Brain microvascular endothelial cell (primary cell): ENCODE results near the gene KBTBD13.

Experiments
- DNase-seq: peaks from one replicate; pipeline ENCODE4 v3.0.0-alpha.2; 2020
- H3K27ac ChIP-seq: fragments of 250-450 bp; sonication (Bioruptor Pico); 2 replicates; pipeline ENCODE4 v1.5.1; 2020; ENCODE audit warnings: mild to moderate bottlenecking, moderate library complexity
- H3K27me3 ChIP-seq: fragments of 250-450 bp; sonication (Bioruptor Pico); replicated peaks from 2 replicates; pipeline ENCODE4 v1.5.1; 2020; ENCODE audit warnings: mild to moderate bottlenecking
- H3K36me3 ChIP-seq: fragments of 250-450 bp; sonication (Bioruptor Pico); replicated peaks from 2 replicates; pipeline ENCODE4 v1.5.1; 2020; ENCODE audit warnings: mild to moderate bottlenecking
- H3K4me3 ChIP-seq: 2 replicates; pipeline ENCODE4 v1.5.1; 2011; ENCODE audit warnings: low read depth, mild to moderate bottlenecking, control low read depth, low read length, moderate library complexity
- in situ Hi-C: cut with HindIII; loops from 2 replicates; pipeline ENCODE4 v1.10.0; 2017; ENCODE audit warnings: low sequenced_read_pairs, low pct_ligation_motif_present
- TF ChIP-seq, protein P1 (sequence below): IDR thresholded peaks from 2 replicates; pipeline ENCODE4 v1.5.1; 2011; ENCODE audit warnings: low read depth, mild to moderate bottlenecking, moderate library complexity, low read length, control low read depth, inconsistent platforms; ENCODE audit errors: missing control alignments

The KBTBD13 gene

DNA sequence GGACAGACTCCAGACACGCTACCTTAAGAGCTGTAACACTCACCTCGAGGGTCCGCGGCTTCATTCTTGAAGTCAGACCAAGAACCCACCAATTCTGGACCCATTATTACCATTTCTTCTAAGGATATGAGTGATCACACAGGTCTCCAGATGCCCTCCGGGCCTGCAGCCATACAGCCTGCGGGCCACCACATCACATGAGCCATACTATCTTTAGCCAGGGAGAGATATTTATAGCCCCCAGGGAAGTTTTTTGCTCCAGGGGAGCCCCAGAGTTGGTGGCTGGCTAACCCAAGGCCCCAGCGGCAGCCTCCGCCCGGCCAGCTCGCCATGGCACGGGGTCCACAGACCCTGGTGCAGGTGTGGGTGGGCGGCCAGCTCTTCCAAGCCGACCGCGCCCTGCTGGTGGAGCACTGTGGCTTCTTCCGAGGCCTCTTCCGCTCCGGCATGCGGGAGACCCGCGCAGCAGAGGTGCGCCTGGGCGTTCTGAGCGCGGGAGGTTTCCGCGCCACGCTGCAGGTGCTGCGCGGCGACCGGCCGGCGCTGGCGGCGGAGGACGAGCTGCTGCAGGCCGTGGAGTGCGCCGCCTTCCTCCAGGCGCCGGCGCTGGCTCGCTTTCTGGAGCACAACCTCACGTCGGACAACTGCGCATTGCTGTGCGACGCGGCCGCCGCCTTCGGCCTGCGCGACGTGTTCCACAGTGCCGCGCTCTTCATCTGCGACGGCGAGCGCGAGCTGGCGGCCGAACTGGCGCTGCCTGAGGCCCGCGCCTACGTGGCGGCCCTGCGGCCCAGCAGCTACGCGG lies at the start of gene KBTBD13:
Gene KBTBD13, plus strand, starts transcription at position 261 of the 805 bp plus-strand sequence. Its CDS starts 70 bp downstream, at position 331.
- Histone ChIP-seq H3K36me3 (no peaks in the 10 kb centered on the region), H3K4me3 (no peak within 1 kb of the TSS), H3K27ac (no peak within 1 kb of the TSS), H3K27me3 (peaks cover 5% of the 10 kb centered on the region)
- DNase-seq = no peak
- TF ChIP-seq, protein P1, sequence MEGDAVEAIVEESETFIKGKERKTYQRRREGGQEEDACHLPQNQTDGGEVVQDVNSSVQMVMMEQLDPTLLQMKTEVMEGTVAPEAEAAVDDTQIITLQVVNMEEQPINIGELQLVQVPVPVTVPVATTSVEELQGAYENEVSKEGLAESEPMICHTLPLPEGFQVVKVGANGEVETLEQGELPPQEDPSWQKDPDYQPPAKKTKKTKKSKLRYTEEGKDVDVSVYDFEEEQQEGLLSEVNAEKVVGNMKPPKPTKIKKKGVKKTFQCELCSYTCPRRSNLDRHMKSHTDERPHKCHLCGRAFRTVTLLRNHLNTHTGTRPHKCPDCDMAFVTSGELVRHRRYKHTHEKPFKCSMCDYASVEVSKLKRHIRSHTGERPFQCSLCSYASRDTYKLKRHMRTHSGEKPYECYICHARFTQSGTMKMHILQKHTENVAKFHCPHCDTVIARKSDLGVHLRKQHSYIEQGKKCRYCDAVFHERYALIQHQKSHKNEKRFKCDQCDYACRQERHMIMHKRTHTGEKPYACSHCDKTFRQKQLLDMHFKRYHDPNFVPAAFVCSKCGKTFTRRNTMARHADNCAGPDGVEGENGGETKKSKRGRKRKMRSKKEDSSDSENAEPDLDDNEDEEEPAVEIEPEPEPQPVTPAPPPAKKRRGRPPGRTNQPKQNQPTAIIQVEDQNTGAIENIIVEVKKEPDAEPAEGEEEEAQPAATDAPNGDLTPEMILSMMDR = no peak
- in situ Hi-C loops = no loop called here

- Histone ChIP-seq H3K27me3 (no peaks in the 10 kb centered on the region), H3K27ac (no peak overlapping the region), H3K36me3 (peaks cover 5% of the 10 kb centered on the region), H3K4me3 (no peak overlapping the region)
- in situ Hi-C loops = no loop called here
- TF ChIP-seq, protein P1 = no peak
- no peak for DNase-seq
Measured at GRCh38 chr15:65026756-65027155, 49.8 kb upstream of the KBTBD13 start.

- TF ChIP-seq, protein P1 = no peak
Measured at GRCh38 chr15:65027593-65027992, 49.0 kb upstream of the KBTBD13 start.

GRCh38 chr15:65028338-65028737 lies 48.2 kb upstream of the KBTBD13 start:
- TF ChIP-seq, protein P1 = no peak
- Histone ChIP-seq H3K36me3 (peaks cover 5% of the 10 kb centered on the region), H3K27ac (no peak overlapping the region), H3K27me3 (no peaks in the 10 kb centered on the region), H3K4me3 (peak overlapping the region; percentile 86)
- DNase-seq = no peak
- in situ Hi-C loops = no loop called here

More at GRCh38 chr15:65027593-65027992, 49.0 kb upstream of the KBTBD13 start:
- Histone ChIP-seq H3K36me3 (peaks cover 5% of the 10 kb centered on the region), H3K27ac (no peak overlapping the region), H3K4me3 (no peak overlapping the region), H3K27me3 (no peaks in the 10 kb centered on the region)
- in situ Hi-C loops = no loop called here
- DNase-seq = no peak

- DNase-seq = peak; percentile 62
- Histone ChIP-seq H3K4me3 (peak within 1 kb of the TSS; percentile 86), H3K27me3 (no peaks in the 10 kb centered on the region), H3K36me3 (peaks cover 3% of the 10 kb centered on the region), H3K27ac (peak within 1 kb of the TSS; percentile 44)
- TF ChIP-seq, protein P1 = no peak
- in situ Hi-C loops = no loop called here
Measured at GRCh38 chr15:65028921-65029735, 47.4 kb upstream of the KBTBD13 start, which contains the start of gene MTFMT. Gene MTFMT, minus strand, starts transcription at chr15:65029639. Its CDS starts 26 bp downstream, at chr15:65029613.
